Hippocampal formation (tissue), 2 donors: Measurements from ENCODE around the gene FGF13.

Source experiments
- DNase-seq, 2 donors: peaks; one replicate each; lab custom pipeline; 2025; lab: John Stamatoyannopoulos, UW

Gene FGF13

GRCh38 chrX:138711399-138712347 is at the start of gene FGF13:
TSS of gene FGF13 (minus strand) at chrX:138711717. CDS start at chrX:138711003, 714 bp downstream.
- peak in 1 of 2 donors; percentile 3 for DNase-seq

DNA sequence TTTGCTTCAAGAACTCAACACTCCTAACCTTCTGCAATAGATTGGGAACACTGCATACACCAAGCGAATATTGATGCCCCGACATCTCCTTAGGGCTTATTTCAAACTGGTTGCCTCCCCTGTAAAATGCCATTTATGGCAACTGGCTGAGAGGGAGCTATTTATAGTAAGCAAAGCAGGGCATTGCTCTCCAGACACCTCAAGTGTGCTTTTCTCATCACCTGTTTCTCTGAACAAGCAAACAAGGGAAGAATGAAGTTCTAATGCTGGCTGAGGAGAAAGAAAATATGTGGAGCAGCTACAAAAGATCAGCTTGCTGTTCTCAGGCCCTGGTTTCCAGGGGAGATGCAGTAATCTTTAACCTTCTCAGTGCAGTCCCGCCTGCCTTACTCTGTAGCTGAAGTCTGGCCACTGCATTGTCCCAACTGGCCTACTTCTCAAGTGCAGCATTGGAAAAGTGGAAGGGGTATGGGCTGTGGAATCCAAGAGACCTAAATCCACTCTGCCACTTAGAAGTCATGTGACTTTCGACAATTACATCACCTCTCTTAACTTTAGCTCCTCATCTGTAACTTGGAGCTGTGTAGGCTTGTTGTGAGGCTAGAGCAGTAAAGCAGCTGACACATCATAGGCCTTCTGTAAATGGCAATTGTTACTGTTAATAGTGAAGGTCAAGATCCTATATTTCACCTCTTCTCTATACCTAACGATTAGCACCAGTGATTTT is 47.9 kb upstream of the FGF13 start:
- DNase-seq, result no peak

DNA sequence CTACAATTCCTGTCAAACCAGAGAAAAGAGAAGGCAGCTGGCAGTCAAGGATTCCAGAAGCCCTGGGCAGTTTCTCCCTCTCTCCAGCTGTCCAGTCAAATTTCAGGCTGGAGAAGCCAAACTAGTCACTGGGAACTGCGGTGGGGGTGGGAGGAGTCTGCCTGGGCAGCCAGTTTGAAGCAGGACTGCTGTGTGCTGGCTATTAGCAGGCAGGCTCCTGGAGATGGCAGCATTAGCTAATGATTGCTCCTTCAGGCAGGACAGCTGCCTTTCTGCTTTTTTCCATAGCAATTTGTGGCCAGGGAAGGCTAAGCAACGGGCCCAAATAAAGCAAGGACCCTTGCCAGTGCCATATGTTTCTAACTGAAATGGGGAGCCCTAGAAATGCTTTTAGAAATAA is 44.7 kb upstream of the FGF13 start:
- DNase-seq, result peak in 1 of 2 donors; percentile 8

DNA sequence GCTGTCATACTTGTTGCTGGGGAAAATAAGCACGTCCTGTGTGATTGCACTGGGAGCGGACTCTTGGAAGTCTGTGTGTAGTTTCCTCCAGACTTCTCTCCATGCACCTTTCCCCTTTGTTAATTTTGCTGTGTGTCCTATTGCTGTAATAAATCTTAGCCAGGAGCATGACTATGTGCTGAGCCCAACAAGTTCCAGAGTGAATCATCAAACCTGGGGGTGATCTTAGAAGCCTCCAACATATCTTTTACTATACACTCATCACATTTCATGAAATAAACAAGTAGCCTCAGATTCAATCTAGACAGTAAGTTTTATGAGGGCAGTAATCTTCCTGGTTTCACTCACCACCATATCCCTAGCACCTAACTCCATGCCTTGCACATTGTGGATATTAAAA is 43.3 kb upstream of the FGF13 start:
- no peak for DNase-seq

DNA sequence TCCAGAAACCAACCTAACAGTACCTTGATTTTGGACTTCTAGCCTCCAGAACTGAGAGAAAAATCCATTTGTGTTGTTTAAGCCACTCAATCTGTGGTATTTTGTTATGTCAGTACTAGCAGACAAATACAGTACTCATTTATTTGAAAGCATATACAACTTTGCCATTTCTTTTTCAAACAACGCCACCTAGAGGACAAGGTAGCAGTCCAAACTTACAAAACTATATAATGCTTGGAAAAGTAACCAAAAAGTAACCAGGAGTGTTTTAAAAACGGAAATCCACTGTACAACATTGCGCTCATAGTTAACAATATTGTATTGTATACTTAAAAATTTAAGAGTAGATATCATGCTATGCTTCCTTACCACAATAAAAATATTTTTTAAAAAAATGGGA is 37.0 kb upstream of the FGF13 start:
- DNase-seq, result peak in 1 of 2 donors; percentile 5

DNA sequence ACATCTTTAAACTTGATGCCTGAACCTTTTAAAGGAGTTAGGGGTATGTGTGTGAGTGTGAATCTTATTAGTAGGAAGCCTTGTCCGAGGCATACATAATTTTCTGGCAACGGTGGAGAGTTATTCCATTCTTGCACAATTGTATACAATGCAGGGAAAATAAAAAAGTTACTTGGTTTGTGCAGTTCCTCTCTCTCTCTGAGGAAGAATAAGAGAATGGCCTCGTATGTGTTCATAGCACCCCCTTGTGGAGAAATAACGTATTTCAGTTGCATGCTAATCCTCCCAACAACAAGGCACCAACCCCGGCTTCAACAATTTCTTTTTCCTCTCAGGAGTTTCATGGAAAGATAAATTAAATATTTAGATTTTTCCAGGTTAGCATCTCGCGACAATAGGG is 33.7 kb upstream of the FGF13 start:
- peak in 1 of 2 donors; percentile 40 for DNase-seq

GRCh38 chrX:138742217-138742616 is 30.7 kb upstream of the FGF13 start:
- no peak for DNase-seq

DNA sequence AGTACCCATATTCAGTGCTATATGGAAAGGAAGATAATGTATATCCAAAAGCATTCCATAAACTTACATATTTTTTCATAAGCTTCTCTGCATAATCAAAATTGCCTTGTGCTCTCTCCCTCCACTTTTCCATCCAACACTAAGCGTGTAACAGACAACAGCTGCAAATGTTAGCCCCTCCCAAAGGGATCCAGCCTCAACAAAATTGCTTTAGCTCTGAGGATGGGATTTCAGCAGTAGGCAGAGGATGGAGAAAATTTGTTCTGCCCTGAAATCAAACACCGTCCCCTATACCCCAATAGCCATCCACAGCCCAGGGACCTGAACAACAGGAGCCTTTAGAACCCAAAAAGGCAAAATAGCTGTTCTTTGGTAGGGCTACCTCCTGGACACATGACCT is 28.8 kb upstream of the FGF13 start:
- DNase-seq, result no peak

DNA sequence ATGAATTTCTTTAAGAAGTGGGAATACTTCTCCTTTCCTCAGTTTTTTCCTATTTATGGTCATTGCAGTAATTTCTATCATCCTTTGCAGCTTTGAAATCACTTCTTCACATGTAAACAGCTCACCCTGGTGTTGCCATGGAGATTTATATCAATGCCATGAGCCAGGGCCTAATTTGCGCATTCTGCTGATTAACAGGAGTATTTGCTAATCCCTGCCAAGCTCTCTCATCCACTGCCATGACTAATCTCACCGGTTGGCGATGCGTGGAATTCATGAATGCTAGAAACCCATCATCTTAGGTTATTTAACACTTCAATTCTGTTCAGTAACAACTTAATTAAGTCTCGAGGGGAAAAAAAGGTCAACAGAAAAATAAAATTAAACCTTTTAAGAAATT is 11.8 kb upstream of the FGF13 start:
- DNase-seq, result no peak

- peak in 1 of 2 donors; percentile 1 for DNase-seq
Observed at GRCh38 chrX:138719396-138719795, 7.9 kb upstream of the FGF13 start.

GRCh38 chrX:138718941-138719340 is 7.4 kb upstream of the FGF13 start:
- DNase-seq, result no peak

- DNase-seq, result no peak
Observed at GRCh38 chrX:138710866-138711341, 613 bp downstream of the FGF13 start.

DNA sequence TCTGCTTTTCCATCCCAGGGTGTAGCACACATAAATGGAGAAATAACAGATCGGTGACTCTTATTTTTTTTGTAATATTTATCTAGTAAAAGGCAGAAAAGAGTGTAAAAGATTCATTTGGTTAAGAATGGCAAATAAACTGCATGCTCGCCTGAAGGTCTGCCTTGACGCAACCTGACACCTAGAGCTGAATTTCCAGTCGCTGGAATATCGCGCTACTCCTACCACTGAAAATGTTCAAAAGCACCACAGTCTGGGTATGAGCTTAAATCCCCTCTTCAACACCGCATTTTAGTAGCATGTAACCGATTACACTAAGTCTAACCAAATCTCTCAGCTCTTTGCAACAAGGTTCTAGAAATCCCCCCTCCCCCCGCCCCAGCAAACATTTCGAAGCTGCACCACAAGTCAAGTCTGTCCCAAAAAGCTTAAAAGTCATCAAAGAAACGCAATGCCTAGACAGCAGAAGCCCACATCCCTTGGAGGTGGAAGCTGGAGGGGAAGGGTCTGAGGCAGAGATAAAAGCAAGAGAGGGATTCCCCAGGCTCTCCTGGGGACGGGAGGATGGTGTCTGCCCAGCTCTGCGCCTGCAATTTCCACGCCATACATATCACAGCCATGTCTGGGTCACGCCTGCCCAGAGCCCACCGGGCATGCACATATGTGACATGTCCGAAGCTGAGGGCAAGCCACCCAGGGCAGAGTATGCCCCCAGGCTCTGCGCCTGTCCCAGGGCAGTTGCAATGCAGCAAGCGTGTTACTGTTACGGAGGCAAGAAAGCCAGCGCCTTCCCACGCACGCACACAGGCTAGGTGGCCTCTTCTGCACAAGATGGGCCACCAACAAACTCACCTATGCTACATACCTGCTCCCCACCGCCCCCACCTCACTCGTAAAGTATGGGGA is 1.4 kb downstream of the FGF13 start:
- DNase-seq, result no peak

- DNase-seq, result no peak
Observed at GRCh38 chrX:138708268-138708667, 3.2 kb downstream of the FGF13 start.

DNA sequence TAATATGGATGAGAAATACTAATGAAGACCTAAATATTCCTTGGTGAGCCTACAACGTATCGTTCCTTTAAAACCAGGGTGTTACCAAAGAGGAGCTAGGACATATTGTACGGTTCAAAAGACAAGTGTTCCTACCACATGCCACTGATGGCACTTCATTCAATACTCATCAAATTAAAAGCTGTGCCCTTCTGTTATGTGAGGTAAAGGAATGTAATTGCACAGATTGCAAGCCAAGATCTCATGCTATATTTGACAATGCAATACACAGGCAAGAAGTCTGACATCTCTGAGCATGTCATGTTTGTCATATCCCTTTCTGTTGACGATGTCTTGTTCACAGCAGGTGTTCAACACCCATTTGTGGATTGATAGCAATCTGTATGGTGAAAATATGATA is 6.9 kb downstream of the FGF13 start:
- DNase-seq, result no peak

DNA sequence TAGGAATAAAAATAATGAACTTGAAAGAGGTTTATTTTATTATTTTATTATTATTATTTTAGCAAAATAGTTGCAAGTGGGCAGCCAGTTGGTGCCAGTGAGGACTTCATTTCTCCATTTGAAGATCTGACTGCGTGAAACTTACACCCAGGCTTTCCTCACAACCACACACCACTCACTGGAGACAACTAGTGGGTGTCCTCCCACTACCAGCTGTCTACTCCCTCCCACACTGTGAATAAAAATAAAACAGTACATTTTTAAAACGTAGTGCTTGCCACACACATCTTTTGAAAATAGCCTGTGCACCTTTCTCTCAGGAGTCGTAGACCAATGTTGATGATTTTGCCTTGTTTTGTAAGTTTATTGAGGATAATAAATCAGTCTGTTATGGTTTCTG is 7.4 kb downstream of the FGF13 start:
- no peak for DNase-seq

DNA sequence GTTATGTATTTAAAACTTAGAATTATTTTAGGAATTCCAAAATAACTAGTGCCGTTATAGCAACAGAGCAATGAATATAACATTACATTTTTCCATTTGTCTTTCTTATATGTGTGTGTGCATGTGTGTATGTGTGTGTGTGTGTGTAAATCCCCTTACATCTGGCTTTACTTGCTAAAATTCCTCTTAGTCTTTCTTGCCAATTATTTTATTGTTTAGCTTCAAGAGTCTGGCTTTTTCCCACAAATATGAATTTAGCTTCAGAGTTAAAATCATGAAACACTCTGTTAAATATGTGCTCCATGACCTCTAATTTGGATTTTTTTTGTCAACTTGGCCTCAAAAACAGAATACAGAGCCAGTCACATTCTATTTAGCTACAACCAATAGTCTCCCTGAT is 18.9 kb downstream of the FGF13 start:
- no peak for DNase-seq

DNA sequence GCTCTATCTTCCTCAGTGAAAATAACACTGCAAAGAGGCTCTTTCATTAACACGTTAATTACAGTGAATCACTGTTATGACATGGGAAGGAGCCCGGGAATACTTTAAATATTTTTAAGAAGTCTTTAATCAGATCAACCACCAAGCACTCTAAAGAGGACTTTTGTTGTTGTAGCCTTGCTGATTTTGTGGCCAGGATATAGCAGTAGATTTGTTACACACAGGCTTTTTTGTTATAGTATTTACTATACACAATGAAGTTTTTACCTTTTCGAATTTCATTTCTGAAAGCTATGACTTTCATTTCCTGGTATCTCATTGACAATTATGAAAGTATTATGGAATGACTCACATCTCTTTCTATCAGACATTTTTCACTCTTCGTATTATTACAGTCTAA is 20.3 kb downstream of the FGF13 start:
- no peak for DNase-seq

DNA sequence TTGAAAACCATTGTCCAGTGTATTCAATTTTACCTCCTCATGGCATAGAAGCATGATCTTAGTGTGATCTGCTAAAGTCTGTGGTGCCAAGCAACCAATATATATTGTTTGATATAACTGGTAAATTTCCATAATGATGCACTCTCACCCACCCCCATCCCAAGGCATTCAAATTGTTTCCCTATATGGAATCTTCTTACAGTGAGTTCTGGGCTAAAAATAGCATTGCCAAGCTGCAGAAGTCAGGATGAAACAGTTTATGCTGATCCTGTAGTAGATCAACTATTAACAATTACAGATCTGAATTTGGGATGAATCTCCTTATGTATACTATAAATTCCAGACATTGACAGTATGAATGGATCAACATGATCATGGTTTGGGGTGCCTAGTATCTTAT is 20.9 kb downstream of the FGF13 start:
- no peak for DNase-seq

GRCh38 chrX:138683600-138683999 is 27.9 kb downstream of the FGF13 start:
- no peak for DNase-seq

DNA sequence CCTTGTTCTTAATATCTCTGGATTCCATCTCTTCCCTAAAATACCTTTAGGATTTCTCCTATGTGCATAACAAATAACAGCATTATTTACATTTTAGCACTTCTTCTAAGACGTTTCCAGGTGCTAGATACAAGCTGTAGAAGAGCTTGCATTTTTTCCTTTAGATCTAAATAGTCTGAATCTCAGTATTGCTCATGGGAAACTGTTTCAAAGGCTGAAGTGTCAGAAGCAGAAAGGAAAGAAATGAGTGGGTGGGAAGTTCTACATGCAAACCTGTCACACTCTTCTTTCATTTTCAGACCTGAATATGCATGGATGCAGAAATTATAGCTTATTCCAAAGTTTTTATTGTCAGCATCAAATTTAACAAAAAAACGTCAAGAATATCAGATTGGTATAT is 41.8 kb downstream of the FGF13 start:
- no peak for DNase-seq

GRCh38 chrX:138664466-138664865 is 47.1 kb downstream of the FGF13 start:
- no peak for DNase-seq
